ENCODE measurements around the gene IFIT1B. TPM values are rescaled to one million over a fixed set of nuclear protein-coding genes. Genes with fewer than 3 reads are reported as not detected.

IFIT1B gene
- total and polyA plus RNA-seq, 2 of the 8 experiments (the other 6 are each of a cell fraction or from before 2014, with no cell fraction given), result not detected

- Histone ChIP-seq H2BK12ac (ENCODE audit: low read depth, low read length) (no peak overlapping the region), H3K23me2 (ENCODE audit: low read depth, low read length) (no peaks in the 10 kb centered on the region), H3K23ac (ENCODE audit: insufficient read length) (no peak overlapping the region), H3K18ac (ENCODE audit: extremely low read depth, low read length) (no peak overlapping the region), H2BK20ac (ENCODE audit: low read length) (no peak overlapping the region), H4K91ac (replicated peaks; ENCODE audit: insufficient read length, low read length) (no peak overlapping the region), H3K4me3 (ENCODE audit: extremely low read depth in 1 of 4, insufficient read depth in 2 of 4, low read depth in 3 of 4, low read length in 4 of 4) (no peak overlapping the region), H4K5ac (ENCODE audit: insufficient read length, low read depth, low read length) (no peak overlapping the region), H3K79me2 (ENCODE audit: control insufficient read depth in 1 of 2, insufficient read depth in 2 of 2, low read length in 2 of 2) (no peaks in the 10 kb centered on the region), H3K4me1 (replicated peaks in 1 of 4; ENCODE audit: control insufficient read depth in 3 of 4, insufficient read depth in 4 of 4, low read length in 3 of 4) (no peaks in the 10 kb centered on the region), H3K4me2 (ENCODE audit: insufficient read depth in 1 of 2, low read depth in 2 of 2, low read length in 2 of 2) (no peak overlapping the region), H2AK5ac (ENCODE audit: low read depth, low read length) (no peak overlapping the region), H3K14ac (ENCODE audit: insufficient read length) (no peak overlapping the region), H2AFZ (ENCODE audit: low read length) (no peak overlapping the region), H2BK5ac (ENCODE audit: low read depth, low read length) (no peak overlapping the region), H3K36me3 (ENCODE audit: control insufficient read depth in 2 of 4, insufficient read depth in 4 of 4, low read length in 3 of 4) (no peaks in the 10 kb centered on the region), H2BK120ac (replicated peaks; ENCODE audit: low read depth, low read length) (no peak overlapping the region), H3K27ac (ENCODE audit: low read depth, low read length) (no peak overlapping the region), H3K9me3 (ENCODE audit: insufficient read depth in 2 of 2, low read depth in 1 of 2, low read length in 1 of 2) (no peaks in the 10 kb centered on the region), H3K56ac (replicated peaks; ENCODE audit: insufficient read length, low read depth, low read length) (no peak overlapping the region), H2BK15ac (ENCODE audit: low read length) (no peak overlapping the region), H3K27me3 (replicated peaks in 1 of 4; ENCODE audit: control insufficient read depth in 3 of 4, extremely low read depth in 1 of 4, insufficient read depth in 3 of 4, low read length in 3 of 4) (no peaks in the 10 kb centered on the region), H4K8ac (ENCODE audit: extremely low read depth, insufficient read depth, low read length) (no peak overlapping the region), H3K9ac (replicated peaks in 1 of 4; ENCODE audit: extremely low read depth in 1 of 4, low read depth in 3 of 4, low read length in 3 of 4) (no peak overlapping the region), H4K20me1 (replicated peaks in 1 of 2; ENCODE audit: control insufficient read depth in 1 of 2, insufficient read depth in 2 of 2, low read length in 2 of 2) (no peaks in the 10 kb centered on the region), H3K4ac (replicated peaks; ENCODE audit: insufficient read length, low read depth, low read length) (no peak overlapping the region), H3K79me1 (ENCODE audit: low read depth, low read length) (no peaks in the 10 kb centered on the region)
- FAIRE-seq, result no peak
- DNase-seq (ENCODE audit: low read depth in 1 of 2, low spot score in 2 of 2), result no peak
- POLR2A ChIA-PET (ENCODE audit: partially characterized antibody), result no interaction called here
- CTCF ChIA-PET (ENCODE audit: partially characterized antibody), result no interaction called here
- WGBS, 2 experiments (ENCODE audit: extremely low coverage in 1 of 2, insufficient coverage in 1 of 2, insufficient read length in 1 of 2, insufficient replicate concordance in 2 of 2, low coverage in 1 of 2, low lambda C conversion rate in 2 of 2, missing lambda C conversion rate in 1 of 2), result 87% methylated on average over 5 of the region's 5 CpGs; no CpG with 5 or more reads in 1 of the 2 experiments
- TF ChIP-seq GABPA (IDR thresholded peaks at IDR 0.05; ENCODE audit: borderline replicate concordance, insufficient read depth, low read length), result no peak
- TF ChIP-seq ASH2L (IDR thresholded peaks at IDR 0.05; ENCODE audit: low read length), result no peak
- no peak for TF ChIP-seq JUN (IDR thresholded peaks at IDR 0.05; ENCODE audit: low read depth, low read length)
- TF ChIP-seq BCL11A (IDR thresholded peaks at IDR 0.05; ENCODE audit: low read depth in 2 of 2, low read length in 2 of 2), result no peak
- TF ChIP-seq RXRA (IDR thresholded peaks at IDR 0.05; ENCODE audit: insufficient read depth, low read depth, low read length), result no peak
- no peak for TF ChIP-seq SAP30 (IDR thresholded peaks at IDR 0.05; ENCODE audit: insufficient read depth, insufficient replicate concordance, low read length)
- no peak for TF ChIP-seq HDAC2 (IDR thresholded peaks at IDR 0.05; ENCODE audit: borderline replicate concordance in 1 of 2, low read depth in 2 of 2, low read length in 2 of 2)
- no peak for TF ChIP-seq TEAD4 (IDR thresholded peaks at IDR 0.05; ENCODE audit: low read depth, low read length)
- no peak for TF ChIP-seq HDAC6 (IDR thresholded peaks at IDR 0.05; ENCODE audit: low read depth, low read length)
- TF ChIP-seq CBX5 (IDR thresholded peaks at IDR 0.05; ENCODE audit: low read depth, low read length), result no peak
- TF ChIP-seq RAD21 (IDR thresholded peaks at IDR 0.05 in 1 of 2, conservative IDR thresholded peaks at IDR 0.05 in 1 of 2; ENCODE audit: low read depth in 2 of 2, low read length in 2 of 2), result no peak
- TF ChIP-seq RFX5 (IDR thresholded peaks at IDR 0.05; ENCODE audit: borderline replicate concordance, low read depth, low read length), result no peak
These were observed 20.3 kb downstream of the IFIT1B start for GRCh38 chr10:89398003-89398749.

Measured in H1 (cell line).